ENCODE results near the gene CCDC141. TPM values are rescaled to one million over a fixed set of nuclear protein-coding genes. Genes with fewer than 3 reads are reported as not detected.

The CCDC141 gene
- polyA plus RNA-seq, 2 of the 4 experiments (the other 2 are of a cell fraction) = not detected

DNA sequence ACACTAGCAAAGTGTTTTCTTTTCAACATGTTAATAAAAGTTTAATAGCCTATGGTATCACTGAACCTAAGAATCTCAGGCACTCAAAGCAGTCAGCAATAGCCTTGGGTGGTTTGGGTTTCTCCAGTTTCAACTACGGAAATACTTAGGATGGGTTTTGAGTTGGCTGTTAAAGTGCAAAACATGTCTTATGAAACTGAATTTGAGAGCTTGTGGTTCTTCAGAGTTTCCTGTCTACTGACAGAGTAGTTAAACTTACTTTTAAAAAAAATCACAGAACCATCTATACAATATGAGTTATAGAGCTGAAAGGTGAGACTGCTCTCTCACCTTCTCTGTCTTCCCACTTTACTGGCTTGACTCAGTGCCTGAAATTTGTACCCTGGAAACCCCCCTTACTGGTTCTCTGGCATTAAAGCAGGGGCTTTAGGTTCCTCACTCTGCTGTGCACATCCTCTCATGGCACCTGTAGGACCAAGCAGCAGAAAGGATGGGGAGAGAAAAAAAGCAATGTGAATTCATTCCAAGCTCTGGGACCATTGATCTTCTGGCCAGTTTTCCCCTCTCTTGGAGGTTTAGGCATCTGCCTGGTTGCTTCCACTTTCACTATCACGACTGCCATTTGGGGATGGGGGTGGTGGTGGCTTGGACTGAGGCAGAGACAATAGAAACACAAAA lies 18.1 kb downstream of the CCDC141 start:
- Histone ChIP-seq H3K9me3 (no peaks in the 10 kb centered on the region), H3K4me3 (no peak overlapping the region), H3K4me1 (no peaks in the 10 kb centered on the region), H3K4me2 (no peak overlapping the region), H3K27ac (no peak overlapping the region)
- TF ChIP-seq FOXS1 (CRISPR knock-in tag; IDR thresholded peaks at IDR 0.05) = no peak
- TF ChIP-seq, protein P1, sequence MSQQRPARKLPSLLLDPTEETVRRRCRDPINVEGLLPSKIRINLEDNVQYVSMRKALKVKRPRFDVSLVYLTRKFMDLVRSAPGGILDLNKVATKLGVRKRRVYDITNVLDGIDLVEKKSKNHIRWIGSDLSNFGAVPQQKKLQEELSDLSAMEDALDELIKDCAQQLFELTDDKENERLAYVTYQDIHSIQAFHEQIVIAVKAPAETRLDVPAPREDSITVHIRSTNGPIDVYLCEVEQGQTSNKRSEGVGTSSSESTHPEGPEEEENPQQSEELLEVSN (IDR thresholded peaks at IDR 0.05; ENCODE audit: borderline replicate concordance, low read depth) = no peak
- no peak for TF ChIP-seq NR3C1 (IDR thresholded peaks at IDR 0.05)
- TF ChIP-seq ZC3H11A (IDR thresholded peaks at IDR 0.05) = no peak
- TF ChIP-seq, protein P2, sequence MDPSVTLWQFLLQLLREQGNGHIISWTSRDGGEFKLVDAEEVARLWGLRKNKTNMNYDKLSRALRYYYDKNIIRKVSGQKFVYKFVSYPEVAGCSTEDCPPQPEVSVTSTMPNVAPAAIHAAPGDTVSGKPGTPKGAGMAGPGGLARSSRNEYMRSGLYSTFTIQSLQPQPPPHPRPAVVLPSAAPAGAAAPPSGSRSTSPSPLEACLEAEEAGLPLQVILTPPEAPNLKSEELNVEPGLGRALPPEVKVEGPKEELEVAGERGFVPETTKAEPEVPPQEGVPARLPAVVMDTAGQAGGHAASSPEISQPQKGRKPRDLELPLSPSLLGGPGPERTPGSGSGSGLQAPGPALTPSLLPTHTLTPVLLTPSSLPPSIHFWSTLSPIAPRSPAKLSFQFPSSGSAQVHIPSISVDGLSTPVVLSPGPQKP (IDR thresholded peaks at IDR 0.05; ENCODE audit: low read depth, low read length) = no peak
- TF ChIP-seq HOXB5 (CRISPR knock-in tag; IDR thresholded peaks at IDR 0.05) = no peak
- no peak for TF ChIP-seq CHD2 (IDR thresholded peaks at IDR 0.05; ENCODE audit: low read length, partially characterized antibody)
- TF ChIP-seq, protein P3, sequence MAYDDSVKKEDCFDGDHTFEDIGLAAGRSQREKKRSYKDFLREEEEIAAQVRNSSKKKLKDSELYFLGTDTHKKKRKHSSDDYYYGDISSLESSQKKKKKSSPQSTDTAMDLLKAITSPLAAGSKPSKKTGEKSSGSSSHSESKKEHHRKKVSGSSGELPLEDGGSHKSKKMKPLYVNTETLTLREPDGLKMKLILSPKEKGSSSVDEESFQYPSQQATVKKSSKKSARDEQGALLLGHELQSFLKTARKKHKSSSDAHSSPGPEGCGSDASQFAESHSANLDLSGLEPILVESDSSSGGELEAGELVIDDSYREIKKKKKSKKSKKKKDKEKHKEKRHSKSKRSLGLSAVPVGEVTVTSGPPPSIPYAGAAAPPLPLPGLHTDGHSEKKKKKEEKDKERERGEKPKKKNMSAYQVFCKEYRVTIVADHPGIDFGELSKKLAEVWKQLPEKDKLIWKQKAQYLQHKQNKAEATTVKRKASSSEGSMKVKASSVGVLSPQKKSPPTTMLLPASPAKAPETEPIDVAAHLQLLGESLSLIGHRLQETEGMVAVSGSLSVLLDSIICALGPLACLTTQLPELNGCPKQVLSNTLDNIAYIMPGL (CRISPR knock-in tag; IDR thresholded peaks at IDR 0.05; ENCODE audit: borderline replicate concordance) = no peak
- no peak for TF ChIP-seq POLR2AphosphoS2 (conservative IDR thresholded peaks at IDR 0.05; ENCODE audit: low read length)
- TF ChIP-seq KDM1A (IDR thresholded peaks at IDR 0.05; ENCODE audit: low read depth) = no peak
- no peak for TF ChIP-seq NPAS2 (CRISPR knock-in tag; IDR thresholded peaks at IDR 0.05; ENCODE audit: borderline replicate concordance)
- TF ChIP-seq RCOR1 (IDR thresholded peaks at IDR 0.05; ENCODE audit: low read depth, low read length) = no peak
- 21% methylated on average over 2 of the region's 2 CpGs for WGBS (ENCODE audit: missing lambda C conversion rate)
- POLR2A ChIA-PET = no interaction called here
- CTCF ChIA-PET = no interaction called here
- FAIRE-seq = no peak
- ATAC-seq = no peak
- no peak for DNase-seq (ENCODE audit: low read depth in 1 of 2, low spot score in 1 of 2)

DNA sequence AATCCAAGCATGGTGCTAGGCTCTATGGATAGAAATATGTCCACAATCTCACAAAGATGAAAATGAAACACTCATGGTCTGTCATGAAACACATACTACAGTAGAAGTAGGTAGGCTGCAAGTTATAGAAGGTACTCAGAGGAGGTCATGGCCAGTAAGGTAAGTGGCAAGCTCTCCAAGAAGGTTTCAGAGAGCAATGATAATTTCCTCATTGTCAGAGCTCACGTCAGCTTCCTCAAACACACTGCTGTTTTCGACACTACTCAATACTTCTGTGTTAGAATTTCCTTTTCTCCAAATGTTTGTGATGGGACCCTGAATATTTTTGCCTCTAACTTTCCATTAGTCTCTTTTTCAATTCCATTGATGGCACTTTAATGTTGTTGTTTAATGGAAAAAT lies 25.5 kb downstream of the CCDC141 start:
- H3K9me3 ChIP-seq = no peaks in the 10 kb centered on the region
- no peaks in the 10 kb centered on the region for H3K4me1 ChIP-seq
- no peak for FAIRE-seq
- no peak overlapping the region for H3K4me2 ChIP-seq
- ChIA-PET CTCF (no interaction called here), POLR2A (no interaction called here)
- TF ChIP-seq CBX8 (IDR thresholded peaks at IDR 0.05) = no peak
- no peak overlapping the region for H3K4me3 ChIP-seq
- DNase-seq (ENCODE audit: low read depth in 1 of 2, low spot score in 1 of 2) = no peak
- ATAC-seq = no peak
- no peak overlapping the region for H3K27ac ChIP-seq
- WGBS (ENCODE audit: missing lambda C conversion rate) = 35% methylated on average over 2 of the region's 2 CpGs

DNA sequence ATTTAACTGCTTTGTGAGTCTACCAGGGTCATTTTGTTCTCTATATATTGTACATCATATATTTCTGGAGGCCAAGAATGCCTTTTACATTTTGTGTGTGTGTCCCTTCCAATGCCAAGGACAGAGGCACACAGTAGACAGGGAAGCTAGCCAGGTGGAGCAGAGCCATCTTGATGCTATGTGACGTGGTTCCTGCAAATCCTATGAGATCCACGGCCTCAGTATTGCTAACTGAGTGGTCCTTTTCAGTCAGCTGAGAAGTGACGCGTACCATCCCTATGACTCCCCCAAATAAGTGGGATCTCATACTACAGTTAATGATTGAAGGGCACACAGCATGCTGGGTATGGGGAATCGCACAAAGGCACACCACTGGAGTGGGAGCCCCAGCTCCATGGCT lies 27.3 kb downstream of the CCDC141 start:
- Histone ChIP-seq H3K4me3 (no peak overlapping the region), H3K9me3 (no peaks in the 10 kb centered on the region), H3K4me1 (no peaks in the 10 kb centered on the region), H3K4me2 (no peak overlapping the region), H3K27ac (no peak overlapping the region)
- ATAC-seq = no peak
- FAIRE-seq = no peak
- no peak for DNase-seq (ENCODE audit: low read depth in 1 of 2, low spot score in 1 of 2)
- no peak for TF ChIP-seq GATA3 (IDR thresholded peaks at IDR 0.05; ENCODE audit: borderline replicate concordance)
- TF ChIP-seq EHMT2 (IDR thresholded peaks at IDR 0.05; ENCODE audit: low read depth) = no peak
- TF ChIP-seq, protein P4, sequence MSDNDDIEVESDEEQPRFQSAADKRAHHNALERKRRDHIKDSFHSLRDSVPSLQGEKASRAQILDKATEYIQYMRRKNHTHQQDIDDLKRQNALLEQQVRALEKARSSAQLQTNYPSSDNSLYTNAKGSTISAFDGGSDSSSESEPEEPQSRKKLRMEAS (IDR thresholded peaks at IDR 0.05) = no peak
- TF ChIP-seq, protein P5, sequence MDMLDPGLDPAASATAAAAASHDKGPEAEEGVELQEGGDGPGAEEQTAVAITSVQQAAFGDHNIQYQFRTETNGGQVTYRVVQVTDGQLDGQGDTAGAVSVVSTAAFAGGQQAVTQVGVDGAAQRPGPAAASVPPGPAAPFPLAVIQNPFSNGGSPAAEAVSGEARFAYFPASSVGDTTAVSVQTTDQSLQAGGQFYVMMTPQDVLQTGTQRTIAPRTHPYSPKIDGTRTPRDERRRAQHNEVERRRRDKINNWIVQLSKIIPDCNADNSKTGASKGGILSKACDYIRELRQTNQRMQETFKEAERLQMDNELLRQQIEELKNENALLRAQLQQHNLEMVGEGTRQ (IDR thresholded peaks at IDR 0.05) = no peak
- no peak for TF ChIP-seq CHD4 (IDR thresholded peaks at IDR 0.05; ENCODE audit: borderline replicate concordance)
- no peak for TF ChIP-seq HOXB5 (CRISPR knock-in tag; IDR thresholded peaks at IDR 0.05)
- no peak for TF ChIP-seq RAD21 (conservative IDR thresholded peaks at IDR 0.05 in 1 of 2, IDR thresholded peaks at IDR 0.05 in 1 of 2)
- TF ChIP-seq CBX8 (IDR thresholded peaks at IDR 0.05) = no peak
- TF ChIP-seq NFE2L2 (conservative IDR thresholded peaks at IDR 0.05; ENCODE audit: low read length) = no peak
- TF ChIP-seq HDAC2 (IDR thresholded peaks at IDR 0.05) = no peak
- no peak for TF ChIP-seq JUNB (IDR thresholded peaks at IDR 0.05)
- no peak for TF ChIP-seq POLR2AphosphoS2 (conservative IDR thresholded peaks at IDR 0.05; ENCODE audit: low read length)
- no peak for TF ChIP-seq SMC3 (IDR thresholded peaks at IDR 0.05)
- TF ChIP-seq, protein P2 (IDR thresholded peaks at IDR 0.05; ENCODE audit: low read depth, low read length) = no peak
- no peak for TF ChIP-seq RCOR1 (IDR thresholded peaks at IDR 0.05; ENCODE audit: low read depth, low read length)
- no peak for TF ChIP-seq CBX2 (IDR thresholded peaks at IDR 0.05; ENCODE audit: borderline replicate concordance, low read depth)
- TF ChIP-seq ESRRA (IDR thresholded peaks at IDR 0.05; ENCODE audit: borderline replicate concordance, low read length) = no peak
- no peak for TF ChIP-seq CEBPB (IDR thresholded peaks at IDR 0.05)
- WGBS (ENCODE audit: missing lambda C conversion rate) = 46% methylated on average over 4 of the region's 5 CpGs
- ChIA-PET CTCF (interaction anchor here (1.1 kb wide), 1 partner anchor 107 kb away, joined by 3 read pairs; no protein-coding TSS in a partner anchor), POLR2A (no interaction called here)

Measured in A549 (cell line).